ENCODE results near the gene ETF1.

GRCh38 chr5:138573949-138574670, 31.1 kb upstream of the ETF1 start:
- TF ChIP-seq CTCF (IDR thresholded peaks at IDR 0.05) (no peak), EP300 (IDR thresholded peaks at IDR 0.05) (no peak), POLR2A (IDR thresholded peaks at IDR 0.05) (no peak)
